ENCODE results near the gene CHKB.

CHKB gene

GRCh38 chr22:50576806-50577696 is 5.6 kb downstream of the CHKB start:
- DNase-seq (no peak), ATAC-seq (no peak)
- Mint-ChIP-seq H3K4me3 (no peak overlapping the region), H3K27ac (no peak overlapping the region), H3K4me1 (peaks cover 23% of the 10 kb centered on the region), H3K36me3 (ENCODE audit: low read depth) (peaks cover 5% of the 10 kb centered on the region), H3K27me3 (no peaks in the 10 kb centered on the region), H3K9me3 (no peaks in the 10 kb centered on the region)

GRCh38 chr22:50576070-50576469 is 6.6 kb downstream of the CHKB start:
- Mint-ChIP-seq H3K36me3 (ENCODE audit: low read depth) (peaks cover 9% of the 10 kb centered on the region), H3K27ac (no peak overlapping the region), H3K4me1 (peaks cover 17% of the 10 kb centered on the region), H3K4me3 (no peak overlapping the region), H3K9me3 (no peaks in the 10 kb centered on the region), H3K27me3 (no peaks in the 10 kb centered on the region)
- no peak for DNase-seq
- ATAC-seq: no peak

DNA sequence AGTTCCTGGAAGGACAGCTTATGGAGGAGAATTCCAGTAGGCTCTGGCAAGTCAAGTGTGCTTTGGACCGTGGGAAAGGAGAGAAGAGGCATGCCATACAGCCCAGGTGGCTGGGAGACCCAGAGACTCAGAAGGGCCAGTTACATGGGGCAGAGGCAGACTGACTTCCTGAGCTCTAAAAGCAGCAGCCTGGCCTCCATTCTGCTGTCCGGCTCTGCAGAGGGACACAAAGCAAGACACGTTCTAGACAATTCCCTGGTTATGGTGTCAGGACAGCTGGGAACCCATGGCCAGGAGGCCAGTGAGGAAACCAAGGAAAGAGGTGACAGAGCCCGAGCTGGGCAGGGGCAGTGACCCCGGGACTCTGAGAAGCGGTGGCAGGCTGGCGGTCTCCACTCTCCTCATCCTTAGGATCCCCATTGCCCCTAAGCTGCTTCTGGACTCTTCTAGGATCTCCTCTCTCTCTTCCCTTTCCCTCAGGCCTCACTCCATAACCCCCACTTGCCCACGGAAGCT is 7.2 kb downstream of the CHKB start:
- H3K4me3 Mint-ChIP-seq: no peak overlapping the region
- ATAC-seq: no peak

GRCh38 chr22:50574383-50574755 is 8.3 kb downstream of the CHKB start:
- Mint-ChIP-seq H3K4me3 (no peak overlapping the region), H3K27me3 (no peaks in the 10 kb centered on the region), H3K36me3 (ENCODE audit: low read depth) (peaks cover 13% of the 10 kb centered on the region)

More for the DNA sequence above, 7.2 kb downstream of the CHKB start:
- Mint-ChIP-seq H3K27me3 (no peaks in the 10 kb centered on the region), H3K27ac (no peak overlapping the region), H3K36me3 (ENCODE audit: low read depth) (peaks cover 14% of the 10 kb centered on the region), H3K9me3 (no peaks in the 10 kb centered on the region), H3K4me1 (peaks cover 14% of the 10 kb centered on the region)
- no peak for DNase-seq

DNA sequence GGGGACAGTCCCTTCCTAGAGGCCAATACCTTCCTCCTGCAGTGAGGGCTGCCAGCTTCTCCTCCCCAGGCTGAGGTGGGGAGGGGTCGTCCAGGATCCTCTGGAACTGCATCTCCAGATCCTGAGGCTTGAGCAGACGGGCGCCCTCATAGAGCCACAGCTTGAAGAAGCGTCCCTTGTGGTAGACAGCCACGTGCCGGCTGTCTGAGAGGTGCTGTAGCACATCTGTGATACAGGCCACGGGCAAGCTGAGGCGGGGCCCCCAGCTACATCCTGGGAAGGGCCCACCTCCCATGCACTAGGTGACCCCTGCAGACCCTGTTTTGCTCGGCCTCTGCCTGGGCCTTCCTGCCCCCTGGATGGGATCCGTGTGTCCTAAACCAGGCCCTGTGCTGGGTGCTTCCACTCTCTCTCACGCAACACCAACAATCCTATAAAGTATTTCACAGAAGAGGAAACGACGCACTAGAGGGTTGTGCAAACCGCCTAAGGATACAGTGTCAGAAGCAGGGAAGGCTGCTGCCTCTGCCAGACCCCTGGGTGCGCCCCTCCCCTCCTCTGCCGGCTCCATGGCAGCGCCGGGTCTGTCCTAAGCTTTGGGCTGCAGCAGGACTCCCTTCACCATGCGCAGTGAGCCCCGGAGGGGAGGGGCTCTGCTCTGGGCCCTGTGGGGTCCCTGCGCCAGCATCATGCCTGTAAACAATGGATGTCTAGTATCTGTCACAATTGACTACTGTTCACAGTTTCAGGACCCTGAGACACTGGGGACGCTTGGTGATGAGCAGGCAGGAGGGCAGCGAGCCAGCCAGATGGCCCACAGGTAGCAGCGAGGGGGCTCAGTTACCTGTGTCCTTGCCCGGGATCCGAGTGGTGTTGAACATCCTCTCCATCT is 8.9 kb downstream of the CHKB start:
- Mint-ChIP-seq H3K9me3 (no peaks in the 10 kb centered on the region), H3K4me3 (no peak overlapping the region), H3K27me3 (no peaks in the 10 kb centered on the region), H3K4me1 (peaks cover 8% of the 10 kb centered on the region), H3K27ac (no peak overlapping the region), H3K36me3 (ENCODE audit: low read depth) (peaks cover 14% of the 10 kb centered on the region)
- ATAC-seq: no peak
- DNase-seq: no peak

More at GRCh38 chr22:50574383-50574755, 8.3 kb downstream of the CHKB start:
- H3K9me3 Mint-ChIP-seq: no peaks in the 10 kb centered on the region
- DNase-seq: no peak
- H3K27ac Mint-ChIP-seq: no peak overlapping the region
- peaks cover 9% of the 10 kb centered on the region for H3K4me1 Mint-ChIP-seq
- no peak for ATAC-seq

GRCh38 chr22:50572965-50573364 is 9.7 kb downstream of the CHKB start:
- H3K27ac Mint-ChIP-seq: no peak overlapping the region
- H3K9me3 Mint-ChIP-seq: no peaks in the 10 kb centered on the region
- peaks cover 17% of the 10 kb centered on the region for H3K36me3 Mint-ChIP-seq (ENCODE audit: low read depth)
- peaks cover 4% of the 10 kb centered on the region for H3K4me1 Mint-ChIP-seq
- ATAC-seq (no peak), DNase-seq (no peak)
- no peak overlapping the region for H3K4me3 Mint-ChIP-seq
- H3K27me3 Mint-ChIP-seq: no peaks in the 10 kb centered on the region

GRCh38 chr22:50571264-50572175 is 11.1 kb downstream of the CHKB start:
- Mint-ChIP-seq H3K27me3 (no peaks in the 10 kb centered on the region), H3K4me3 (no peak overlapping the region), H3K4me1 (no peaks in the 10 kb centered on the region), H3K36me3 (ENCODE audit: low read depth) (peaks cover 21% of the 10 kb centered on the region), H3K9me3 (no peaks in the 10 kb centered on the region), H3K27ac (no peak overlapping the region)
- ATAC-seq (no peak), DNase-seq (no peak)

DNA sequence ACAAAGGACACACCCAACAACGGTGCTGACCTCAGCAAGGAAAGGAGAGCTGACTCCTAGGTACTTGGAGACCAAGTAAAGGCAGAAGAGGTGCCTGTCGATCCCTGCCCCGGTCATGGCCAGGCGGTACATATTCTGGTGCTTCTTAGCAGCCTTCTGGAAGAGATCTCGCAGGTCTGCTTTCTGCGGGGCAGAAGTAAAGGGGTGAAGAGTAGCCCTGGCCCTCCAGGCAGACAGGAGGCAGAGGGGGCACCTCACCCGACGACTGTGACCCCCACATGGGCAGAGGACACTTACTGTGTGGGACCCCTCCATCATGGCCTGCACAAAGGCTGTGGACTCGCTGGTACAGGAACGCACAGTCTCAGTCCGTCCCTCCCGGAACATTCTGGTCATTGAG is 11.8 kb downstream of the CHKB start:
- no peak for DNase-seq
- ATAC-seq: no peak
- H3K9me3 Mint-ChIP-seq: no peaks in the 10 kb centered on the region
- no peaks in the 10 kb centered on the region for H3K27me3 Mint-ChIP-seq
- no peak overlapping the region for H3K4me3 Mint-ChIP-seq
- H3K36me3 Mint-ChIP-seq (ENCODE audit: low read depth): peaks cover 21% of the 10 kb centered on the region
- no peak overlapping the region for H3K27ac Mint-ChIP-seq
- H3K4me1 Mint-ChIP-seq: no peaks in the 10 kb centered on the region

DNA sequence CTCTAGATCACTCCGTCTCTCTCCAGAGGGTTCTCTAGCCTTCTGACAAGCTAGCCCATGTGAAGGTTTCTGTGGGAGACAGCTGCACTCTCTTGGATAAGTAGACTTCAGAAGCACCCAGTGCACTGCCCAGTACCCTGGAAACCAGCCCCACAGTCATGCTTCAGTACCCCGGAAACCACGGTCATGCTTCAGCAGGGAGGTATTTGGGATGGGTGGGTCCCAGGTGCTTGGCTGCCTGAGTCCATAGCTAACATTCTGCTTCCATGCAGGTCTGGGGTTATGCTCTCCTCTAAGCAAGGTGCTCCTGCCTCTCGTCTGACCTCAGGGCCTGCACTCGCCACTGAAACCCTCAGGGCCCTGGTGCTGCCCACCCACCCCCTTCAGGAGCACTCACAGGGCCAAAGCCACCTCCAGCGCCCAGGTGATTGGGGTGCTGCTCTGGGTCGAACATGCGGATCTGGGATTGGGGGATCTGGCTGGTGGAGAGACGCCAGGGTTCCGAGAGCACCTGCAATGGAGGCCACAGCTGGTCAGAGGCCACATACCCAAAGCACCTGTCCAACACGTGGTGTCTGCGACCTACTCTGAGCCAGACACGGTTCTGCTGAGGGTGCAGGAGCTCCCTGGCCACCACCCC is 12.6 kb downstream of the CHKB start:
- ATAC-seq (no peak), DNase-seq (no peak)
- H3K4me3 Mint-ChIP-seq: no peak overlapping the region

DNA sequence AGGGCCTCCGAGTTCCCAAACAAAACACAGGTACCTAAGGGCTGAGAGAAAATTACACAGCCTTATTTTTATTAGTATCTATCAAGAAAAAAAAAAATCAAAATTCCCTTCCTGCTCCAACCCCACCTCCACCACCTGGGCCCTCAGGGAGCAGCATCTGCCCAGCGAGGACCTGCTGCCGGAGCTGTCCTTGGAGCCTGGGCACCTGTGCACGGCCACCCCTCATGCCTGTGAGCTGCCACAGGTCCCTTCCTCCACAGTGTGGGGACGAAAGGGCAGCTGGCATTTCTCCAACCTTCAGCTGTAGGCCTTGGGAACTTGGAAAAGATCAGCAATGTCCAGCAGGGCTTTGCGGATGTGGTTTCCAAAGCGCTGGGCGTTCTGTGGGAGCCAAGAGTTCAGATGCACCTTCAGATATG is 13.6 kb downstream of the CHKB start:
- H3K4me3 Mint-ChIP-seq: no peak overlapping the region
- no peak for DNase-seq
- no peak for ATAC-seq
- no peak overlapping the region for H3K27ac Mint-ChIP-seq
- no peaks in the 10 kb centered on the region for H3K4me1 Mint-ChIP-seq
- H3K9me3 Mint-ChIP-seq: no peaks in the 10 kb centered on the region
- no peaks in the 10 kb centered on the region for H3K27me3 Mint-ChIP-seq
- peaks cover 21% of the 10 kb centered on the region for H3K36me3 Mint-ChIP-seq (ENCODE audit: low read depth)

More for the DNA sequence above, 12.6 kb downstream of the CHKB start:
- no peaks in the 10 kb centered on the region for H3K4me1 Mint-ChIP-seq
- H3K36me3 Mint-ChIP-seq (ENCODE audit: low read depth): peaks cover 21% of the 10 kb centered on the region
- H3K27me3 Mint-ChIP-seq: no peaks in the 10 kb centered on the region
- no peaks in the 10 kb centered on the region for H3K9me3 Mint-ChIP-seq
- H3K27ac Mint-ChIP-seq: no peak overlapping the region

- DNase-seq (no peak), ATAC-seq (no peak)
- peaks cover 21% of the 10 kb centered on the region for H3K36me3 Mint-ChIP-seq (ENCODE audit: low read depth)
- H3K27ac Mint-ChIP-seq: no peak overlapping the region
- H3K27me3 Mint-ChIP-seq: no peaks in the 10 kb centered on the region
- H3K9me3 Mint-ChIP-seq: no peaks in the 10 kb centered on the region
- H3K4me1 Mint-ChIP-seq: peaks cover under 1% of the 10 kb centered on the region
- H3K4me3 Mint-ChIP-seq: no peak overlapping the region
These were observed 14.0 kb downstream of the CHKB start for GRCh38 chr22:50568626-50569025.

DNA sequence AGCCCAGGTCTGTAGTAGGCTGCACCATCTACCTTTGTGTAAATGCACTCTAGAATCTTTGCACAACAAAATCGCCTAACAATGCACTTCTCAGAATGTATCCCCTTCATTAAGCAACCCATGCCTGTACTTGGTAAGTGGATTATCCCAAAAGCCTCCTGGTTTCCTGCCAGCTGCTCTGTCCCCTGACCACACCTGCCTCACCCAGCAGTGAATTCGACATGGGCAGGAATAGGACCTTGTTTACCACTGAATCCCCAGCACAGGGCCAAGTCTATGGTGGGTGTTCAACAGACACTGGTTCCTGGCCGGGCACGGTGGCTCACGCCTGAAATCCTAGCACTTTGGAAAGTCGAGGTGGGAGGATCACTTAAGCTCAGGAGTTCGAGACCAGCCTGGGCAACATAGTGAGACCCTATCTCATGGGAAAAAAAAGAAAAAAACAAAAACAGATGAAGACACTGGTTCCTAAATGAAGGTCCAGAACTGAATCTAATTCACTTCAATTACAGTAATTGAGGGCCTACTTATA is 14.9 kb downstream of the CHKB start:
- ATAC-seq: no peak
- Mint-ChIP-seq H3K27ac (no peak overlapping the region), H3K4me1 (peaks cover 8% of the 10 kb centered on the region), H3K27me3 (no peaks in the 10 kb centered on the region), H3K4me3 (no peak overlapping the region), H3K9me3 (no peaks in the 10 kb centered on the region), H3K36me3 (ENCODE audit: low read depth) (peaks cover 21% of the 10 kb centered on the region)
- DNase-seq: no peak

GRCh38 chr22:50564289-50564688 is 18.4 kb downstream of the CHKB start:
- no peak overlapping the region for H3K4me3 Mint-ChIP-seq
- H3K27ac Mint-ChIP-seq: no peak overlapping the region
- no peaks in the 10 kb centered on the region for H3K9me3 Mint-ChIP-seq
- ATAC-seq (no peak), DNase-seq (no peak)
- peaks cover 2% of the 10 kb centered on the region for H3K27me3 Mint-ChIP-seq
- peaks cover 7% of the 10 kb centered on the region for H3K36me3 Mint-ChIP-seq (ENCODE audit: low read depth)
- peaks cover 17% of the 10 kb centered on the region for H3K4me1 Mint-ChIP-seq
